H1 (cell line): ENCODE measurements around the gene MYO15A. TPM values are rescaled to one million over a fixed set of nuclear protein-coding genes. Genes with fewer than 3 reads are reported as not detected.

Source experiments
- CTCF ChIA-PET: fragments of 300-600 bp; sonication (Branson Sonifier 250); formaldehyde crosslinking; loops from one replicate; lab custom pipeline; 2021; ENCODE audit not compliant: partially characterized antibody; lab: Charles Lee
- POLR2A ChIA-PET: fragments of 300-600 bp; sonication (Branson Sonifier 250); formaldehyde crosslinking; loops from one replicate; lab custom pipeline; 2021; ENCODE audit warnings: inconsistent platforms; ENCODE audit not compliant: partially characterized antibody; lab: Charles Lee
- DNase-seq, 2 experiments: peaks; one replicate each; pipeline versions ENCODE4 v3.0.0 to v3.0.0-alpha.2; 2010 to 2022; ENCODE audit warnings: low spot score in 2 of 2, low read depth in 1 of 2, mixed read lengths in 1 of 2
- FAIRE-seq: peaks from 2 replicates; lab custom pipeline; 2011; peaks lifted over from hg19 to GRCh38; lab: Jason Lieb, UNC
- H2AFZ ChIP-seq: 2 replicates; pipeline ENCODE4 v1.8.1; 2012; ENCODE audit warnings: low read length, inconsistent platforms
- H2AK5ac ChIP-seq: 2 replicates; pipeline ENCODE4 v1.6.1; 2013; ENCODE audit warnings: low read depth, low read length
- H2BK120ac ChIP-seq: replicated peaks from 2 replicates; pipeline ENCODE3; 2013; ENCODE audit warnings: low read depth, low read length, inconsistent platforms
- H2BK12ac ChIP-seq: 2 replicates; pipeline ENCODE4 v1.6.1; 2013; ENCODE audit warnings: low read depth, low read length
- H2BK15ac ChIP-seq: 2 replicates; pipeline ENCODE4 v1.6.1; 2013; ENCODE audit warnings: low read length
- H2BK20ac ChIP-seq: 2 replicates; pipeline ENCODE4 v1.6.1; 2013; ENCODE audit warnings: low read length
- H2BK5ac ChIP-seq: 2 replicates; pipeline ENCODE4 v1.6.1; 2013; ENCODE audit warnings: low read depth, low read length
- H3K14ac ChIP-seq: 2 replicates; pipeline ENCODE4 v1.6.1; 2013; ENCODE audit warnings: inconsistent platforms; ENCODE audit not compliant: insufficient read length
- H3K18ac ChIP-seq: 2 replicates; pipeline ENCODE4 v1.6.1; 2013; ENCODE audit warnings: low read length; ENCODE audit errors: extremely low read depth
- H3K23ac ChIP-seq: 2 replicates; pipeline ENCODE4 v1.6.1; 2013; ENCODE audit warnings: inconsistent platforms; ENCODE audit not compliant: insufficient read length
- H3K23me2 ChIP-seq: 2 replicates; pipeline ENCODE4 v1.6.1; 2013; ENCODE audit warnings: low read depth, low read length
- H3K27ac ChIP-seq: 2 replicates; pipeline ENCODE4 v1.6.1; 2011; ENCODE audit warnings: low read depth, low read length, inconsistent platforms
- H3K27me3 ChIP-seq, 4 experiments: replicated peaks in 1 of 4; 1 replicate in 1 of 4; 2 replicates in 3 of 4; pipeline versions ENCODE4 v1.6.1 to v1.8.1; 2011 to 2013; ENCODE audit warnings: low read length in 3 of 4, mild to moderate bottlenecking in 3 of 4, inconsistent platforms in 2 of 4, mixed read lengths in 2 of 4, moderate library complexity in 1 of 4; ENCODE audit not compliant: control insufficient read depth in 3 of 4, insufficient read depth in 3 of 4; ENCODE audit errors: extremely low read depth in 1 of 4
- H3K36me3 ChIP-seq, 4 experiments: 2 replicates each; pipeline versions ENCODE4 v1.6.1 to v1.8.1; 2011 to 2013; ENCODE audit warnings: mild to moderate bottlenecking in 4 of 4, low read length in 3 of 4, moderate library complexity in 2 of 4, control low read depth in 1 of 4, inconsistent platforms in 1 of 4; ENCODE audit not compliant: insufficient read depth in 4 of 4, control insufficient read depth in 2 of 4
- H3K4ac ChIP-seq: replicated peaks from 2 replicates; pipeline ENCODE3; 2013; ENCODE audit warnings: low read length, low read depth, mixed read lengths, inconsistent platforms; ENCODE audit not compliant: insufficient read length
- H3K4me1 ChIP-seq, 4 experiments: replicated peaks in 1 of 4; 1 replicate in 1 of 4; 2 replicates in 3 of 4; pipeline versions ENCODE4 v1.6.1 to v1.8.1; 2011 to 2013; ENCODE audit warnings: low read length in 3 of 4, inconsistent platforms in 2 of 4, mixed read lengths in 1 of 4; ENCODE audit not compliant: insufficient read depth in 4 of 4, control insufficient read depth in 3 of 4
- H3K4me2 ChIP-seq, 2 experiments: 2 replicates each; pipeline versions ENCODE4 v1.6.1 to v1.8.1; 2011 to 2013; ENCODE audit warnings: low read depth in 2 of 2, low read length in 2 of 2, control low read depth in 1 of 2, inconsistent platforms in 1 of 2, mild to moderate bottlenecking in 1 of 2; ENCODE audit not compliant: insufficient read depth in 1 of 2
- H3K4me3 ChIP-seq, 4 experiments: fragments of 200-600, 300-600 bp in 1 of 4; sonication (generic), shearing (Covaris generic), sonication (Bioruptor Twin) in 1 of 4; 2 replicates each; pipeline versions ENCODE4 v1.5.1 to v1.8.1; 2011 to 2016; ENCODE audit warnings: low read length in 4 of 4, low read depth in 3 of 4, control low read depth in 2 of 4, inconsistent platforms in 2 of 4, mild to moderate bottlenecking in 2 of 4, mixed read lengths in 1 of 4, moderate library complexity in 1 of 4; ENCODE audit not compliant: insufficient read depth in 2 of 4; ENCODE audit errors: extremely low read depth in 1 of 4
- H3K56ac ChIP-seq: replicated peaks from 2 replicates; pipeline ENCODE3; 2013; ENCODE audit warnings: low read depth, mild to moderate bottlenecking, mixed read lengths, low read length, inconsistent platforms; ENCODE audit not compliant: insufficient read length
- H3K79me1 ChIP-seq: 2 replicates; pipeline ENCODE4 v1.6.1; 2013; ENCODE audit warnings: low read depth, low read length, control low read depth
- H3K79me2 ChIP-seq, 2 experiments: 2 replicates each; pipeline versions ENCODE4 v1.6.1 to v1.8.1; 2012 to 2013; ENCODE audit warnings: low read length in 2 of 2, mild to moderate bottlenecking in 2 of 2, inconsistent platforms in 1 of 2; ENCODE audit not compliant: insufficient read depth in 2 of 2, control insufficient read depth in 1 of 2
- H3K9ac ChIP-seq, 4 experiments: replicated peaks in 1 of 4; 1 replicate in 1 of 4; 2 replicates in 3 of 4; pipeline versions ENCODE4 v1.6.1 to v1.8.1; 2011 to 2013; ENCODE audit warnings: low read depth in 3 of 4, low read length in 3 of 4, control low read depth in 2 of 4, mild to moderate bottlenecking in 2 of 4, moderate library complexity in 2 of 4, inconsistent platforms in 1 of 4; ENCODE audit errors: extremely low read depth in 1 of 4
- H3K9me3 ChIP-seq, 2 experiments: 2 replicates each; pipeline versions ENCODE4 v1.6.1 to v1.8.1; 2012 to 2013; ENCODE audit warnings: mild to moderate bottlenecking in 2 of 2, moderate library complexity in 2 of 2, control low read depth in 1 of 2, inconsistent platforms in 1 of 2, low read depth in 1 of 2, low read length in 1 of 2, mixed read lengths in 1 of 2; ENCODE audit not compliant: insufficient read depth in 2 of 2
- H4K20me1 ChIP-seq, 2 experiments: replicated peaks in 1 of 2; 2 replicates each; pipeline versions ENCODE3 to v1.8.1; 2011 to 2013; ENCODE audit warnings: inconsistent platforms in 2 of 2, low read length in 2 of 2, mild to moderate bottlenecking in 1 of 2; ENCODE audit not compliant: insufficient read depth in 2 of 2, control insufficient read depth in 1 of 2
- H4K5ac ChIP-seq: 2 replicates; pipeline ENCODE4 v1.6.1; 2013; ENCODE audit warnings: low read length, low read depth, mixed read lengths, inconsistent platforms; ENCODE audit not compliant: insufficient read length
- H4K8ac ChIP-seq: 2 replicates; pipeline ENCODE4 v1.8.0; 2013; ENCODE audit warnings: mild to moderate bottlenecking, moderate library complexity, low read length, inconsistent platforms; ENCODE audit not compliant: insufficient read depth; ENCODE audit errors: extremely low read depth
- H4K91ac ChIP-seq: replicated peaks from 2 replicates; pipeline ENCODE3; 2013; ENCODE audit warnings: low read length, mixed read lengths, inconsistent platforms; ENCODE audit not compliant: insufficient read length
- KDM4A ChIP-seq: IDR thresholded peaks from one replicate; pipeline ENCODE4 v1.7.1; 2012; ENCODE audit warnings: low read depth, mild to moderate bottlenecking, moderate library complexity, low read length, inconsistent platforms; ENCODE audit not compliant: severe bottlenecking
- TCF12 ChIP-seq: IDR thresholded peaks from 2 replicates; pipeline ENCODE4 v1.6.1; 2011; ENCODE audit warnings: low read depth, mild to moderate bottlenecking, low read length
- WGBS, 2 experiments: shearing (Covaris generic) in 1 of 2; methylation state at CpG; one replicate each; pipeline versions ENCODE4 v1.1.6 to v1.1.7; 2013 to 2015; ENCODE audit warnings: low lambda C conversion rate in 2 of 2, mixed read lengths in 2 of 2, inconsistent platforms in 1 of 2, low coverage in 1 of 2, missing lambda C conversion rate in 1 of 2; ENCODE audit not compliant: insufficient replicate concordance in 2 of 2, insufficient coverage in 1 of 2, insufficient read length in 1 of 2; ENCODE audit errors: extremely low coverage in 1 of 2, missing lambda C conversion rate in 1 of 2; 5-methylcytosine and 5-hydroxymethylcytosine counted together
- polyA plus RNA-seq, 7 experiments: library from polyadenylated mRNA; depleted of rRNA in 3 of 7; stranded (reverse) in 5 of 7; unstranded in 2 of 7; fragments of >200 nt in 5 of 7; fragments of 200-250 nt in 2 of 7; gene quantifications; 1 replicate in 5 of 7; 2 replicates in 1 of 7; 4 replicates in 1 of 7; pipeline versions ENCODE4 v1.2.1 to v1.2.3, GENCODE V29; 2011 to 2013; ENCODE audit warnings: missing spikeins in 2 of 7, mixed read lengths in 2 of 7
- total RNA-seq: library from RNA; stranded (reverse); fragmentation: NEBNext Ultra II Directional; extraction: Animal tissue kit (Norgen Biotek cat#: 25700); gene quantifications from 2 replicates; pipeline ENCODE4 v1.2.1, GENCODE V29; 2021

MYO15A gene
- total and polyA plus RNA-seq, 2 of the 8 experiments (the other 6 are each of a cell fraction or from before 2014, with no cell fraction given), result 1.6 to 4.2 TPM

GRCh38 chr17:18145811-18146210 lies 37.3 kb downstream of the MYO15A start:
- Histone ChIP-seq H2BK15ac (no peak overlapping the region), H3K23me2 (no peaks in the 10 kb centered on the region), H2BK120ac (no peak overlapping the region), H2BK20ac (no peak overlapping the region), H3K79me1 (no peaks in the 10 kb centered on the region), H3K4me1 (peaks cover 0 to 10% (median 6%) of the 10 kb centered on the region in 4 experiments; a peak in 5 of 7 replicates), H3K23ac (no peak overlapping the region), H3K9ac (no peak overlapping the region), H3K18ac (no peak overlapping the region), H3K36me3 (no peaks in the 10 kb centered on the region), H3K9me3 (no peaks in the 10 kb centered on the region), H2BK5ac (no peak overlapping the region), H2AK5ac (no peak overlapping the region), H3K4me3 (no peak overlapping the region), H4K8ac (no peak overlapping the region), H3K79me2 (no peaks in the 10 kb centered on the region), H2AFZ (no peak overlapping the region), H2BK12ac (no peak overlapping the region), H3K27ac (no peak overlapping the region), H3K4ac (no peak overlapping the region), H4K91ac (no peak overlapping the region), H3K56ac (no peak overlapping the region), H3K4me2 (no peak overlapping the region), H4K20me1 (peaks cover 0 to under 1% of the 10 kb centered on the region in 2 experiments), H3K27me3 (no peaks in the 10 kb centered on the region; a peak in 2 of 7 replicates), H3K14ac (no peak overlapping the region), H4K5ac (no peak overlapping the region)
- TF ChIP-seq KDM4A, result no peak
- no peak for TF ChIP-seq TCF12
- FAIRE-seq (no peak), DNase-seq (no peak)
- POLR2A ChIA-PET, result interaction anchor here (1.0 to 2.1 kb wide), 4 partner anchors 10 to 122 kb away, joined by 3 to 7 read pairs (median 4); no protein-coding TSS in a partner anchor
- WGBS, 2 experiments, result 92% methylated on average over 13 of the region's 13 CpGs; no CpG with 5 or more reads in 1 of the 2 experiments
- CTCF ChIA-PET, result interaction anchor here (1.2 to 10.9 kb wide), 7 partner anchors 6 to 71 kb away, joined by 4 to 141 read pairs (median 4); no protein-coding TSS in a partner anchor
